HG03045 (cell line): Measurements from ENCODE around the gene MNS1.
"Not testable (repeated sequence)": the region's sequence is repeated elsewhere in the genome, so short reads cannot be mapped to it uniquely, and the experiment has no call there.

ENCODE experiments used
- ATAC-seq: cut with Tn5 transposase; IDR thresholded peaks from one replicate; pipeline ENCODE4 v1.9.1; 2021; ENCODE audit warnings: mild to moderate bottlenecking, moderate library complexity; ENCODE audit not compliant: unreplicated experiment

MNS1 gene

GRCh38 chr15:56464893-56465520, at the start of gene MNS1:
Gene MNS1 (minus strand): TSS chr15:56465137. CDS start chr15:56464972, 165 bp downstream.
- ATAC-seq = peak; percentile 100

- no peak for ATAC-seq
Observed at GRCh38 chr15:56496635-56497034, 31.7 kb upstream of the MNS1 start.

GRCh38 chr15:56495533-56495932, 30.6 kb upstream of the MNS1 start:
- no peak for ATAC-seq

GRCh38 chr15:56495053-56495452, 30.1 kb upstream of the MNS1 start:
- ATAC-seq = no peak

GRCh38 chr15:56492791-56493555, 28.0 kb upstream of the MNS1 start:
- no peak for ATAC-seq

- ATAC-seq = no peak
Observed at GRCh38 chr15:56492236-56492635, 27.3 kb upstream of the MNS1 start.

- ATAC-seq = no peak
Observed at GRCh38 chr15:56491110-56491722, 26.3 kb upstream of the MNS1 start.

- ATAC-seq = no peak
Observed at GRCh38 chr15:56490461-56490860, 25.5 kb upstream of the MNS1 start.

- not testable (repeated sequence) for ATAC-seq
Observed at GRCh38 chr15:56486206-56486605, 21.3 kb upstream of the MNS1 start.

GRCh38 chr15:56485426-56485825, 20.5 kb upstream of the MNS1 start:
- ATAC-seq = not testable (repeated sequence)

- no peak for ATAC-seq
Observed at GRCh38 chr15:56484287-56484686, 19.4 kb upstream of the MNS1 start.

- ATAC-seq = no peak
Observed at GRCh38 chr15:56475351-56475750, 10.4 kb upstream of the MNS1 start.

- ATAC-seq = no peak
Observed at GRCh38 chr15:56473017-56473416, 8.1 kb upstream of the MNS1 start.

GRCh38 chr15:56472278-56472677, 7.3 kb upstream of the MNS1 start:
- no peak for ATAC-seq

- ATAC-seq = no peak
Observed at GRCh38 chr15:56471440-56472069, 6.6 kb upstream of the MNS1 start.

- ATAC-seq = no peak
Observed at GRCh38 chr15:56469483-56469882, 4.5 kb upstream of the MNS1 start.

- ATAC-seq = peak; percentile 45
Observed at GRCh38 chr15:56468401-56468800, 3.5 kb upstream of the MNS1 start.

GRCh38 chr15:56467616-56468015, 2.7 kb upstream of the MNS1 start:
- no peak for ATAC-seq

- ATAC-seq = no peak
Observed at GRCh38 chr15:56460947-56461346, 4.0 kb downstream of the MNS1 start.

GRCh38 chr15:56460071-56460470, 4.9 kb downstream of the MNS1 start:
- no peak for ATAC-seq

- ATAC-seq = no peak
Observed at GRCh38 chr15:56459096-56459495, 5.8 kb downstream of the MNS1 start.

GRCh38 chr15:56456229-56456628, 8.7 kb downstream of the MNS1 start:
- no peak for ATAC-seq
